A549 (cell line): ENCODE data around the gene ERP44. TPM values are rescaled to one million over a fixed set of nuclear protein-coding genes. Genes with fewer than 3 reads are reported as not detected.

ENCODE experiments used
- ATAC-seq, 2 experiments: fragments of 200-7000 bp in 1 of 2; fragments of >200 bp in 1 of 2; cut with Nextera tagmentation in 1 of 2; cut with Tn5 transposase in 1 of 2; 3 replicates each; pipeline versions ENCODE4 v1.8.0 to v1.9.1; 2018 to 2020; ENCODE audit warnings: mild to moderate bottlenecking in 1 of 2, moderate library complexity in 1 of 2
- CTCF ChIA-PET: fragments of 300-600 bp; sonication (Branson Sonifier 250); formaldehyde crosslinking; extraction: SDS; loops from one replicate; lab custom pipeline; 2021; ENCODE audit warnings: antibody characterized with exemption, inconsistent platforms; lab: Yijun Ruan, JAX
- POLR2A ChIA-PET: fragments of 350-600 bp; formaldehyde crosslinking; extraction: SDS; loops from one replicate; lab custom pipeline; 2021; ENCODE audit warnings: antibody characterized with exemption, inconsistent platforms; lab: Yijun Ruan, JAX
- DNase-seq, 2 experiments: peaks; one replicate each; pipeline versions ENCODE4 v3.0.0 to v3.0.0-alpha.2; 2011 to 2016; ENCODE audit warnings: low read depth in 1 of 2, low spot score in 1 of 2
- FAIRE-seq: peaks from 2 replicates; lab custom pipeline; 2011; peaks lifted over from hg19 to GRCh38; lab: Jason Lieb, UNC
- H3K27ac ChIP-seq, 2 experiments: fragments of >200 bp; sonication (Bioruptor Twin); formaldehyde crosslinking; 3 replicates each; pipeline ENCODE4 v1.5.1; 2016 to 2017
- H3K4me1 ChIP-seq: fragments of >200 bp; sonication (Bioruptor Twin); formaldehyde crosslinking; 3 replicates; pipeline ENCODE4 v1.6.1; 2016
- H3K4me2 ChIP-seq: fragments of >200 bp; sonication (Bioruptor Twin); formaldehyde crosslinking; 3 replicates; pipeline ENCODE4 v1.6.1; 2016
- H3K4me3 ChIP-seq: fragments of >200 bp; sonication (Bioruptor Twin); formaldehyde crosslinking; 3 replicates; pipeline ENCODE4 v1.5.1; 2016
- H3K9me3 ChIP-seq: fragments of >200 bp; sonication (Bioruptor Twin); formaldehyde crosslinking; 3 replicates; pipeline ENCODE4 v1.6.1; 2016
- CBX2 ChIP-seq: fragments of 200-600 bp; sonication (generic); IDR thresholded peaks from 2 replicates; pipeline ENCODE4 v1.6.1; 2016; ENCODE audit warnings: low read depth, mild to moderate bottlenecking, borderline replicate concordance
- CHD4 ChIP-seq: fragments of 200-600 bp; sonication (generic); IDR thresholded peaks from 2 replicates; pipeline ENCODE4 v1.6.1; 2016; ENCODE audit warnings: antibody characterized with exemption, mild to moderate bottlenecking, borderline replicate concordance
- EHMT2 ChIP-seq: fragments of 200-600 bp; sonication (generic); IDR thresholded peaks from 2 replicates; pipeline ENCODE4 v1.6.1; 2016; ENCODE audit warnings: antibody characterized with exemption, low read depth, mild to moderate bottlenecking, moderate library complexity
- FOXS1 ChIP-seq: fragments of 250-450 bp; sonication (Bioruptor Pico); IDR thresholded peaks from 2 replicates; pipeline ENCODE4 v1.5.0; 2020; ENCODE audit warnings: mild to moderate bottlenecking, moderate library complexity
- HEYL ChIP-seq: fragments of 250-450 bp; sonication (Bioruptor Pico); IDR thresholded peaks from 2 replicates; pipeline ENCODE4 v1.8.0; 2021; ENCODE audit warnings: mild to moderate bottlenecking, moderate library complexity
- MAFK ChIP-seq: fragments of 450-650 bp; IDR thresholded peaks from 2 replicates; pipeline ENCODE4 v1.6.1; 2014; ENCODE audit not compliant: partially characterized antibody
- NFE2L2 ChIP-seq: fragments of 150-350 bp; conservative IDR thresholded peaks from 2 replicates; pipeline ENCODE4 v1.6.1; 2014; ENCODE audit warnings: low read length
- RAD21 ChIP-seq, 2 experiments: fragments of >200 bp in 1 of 2; sonication (Bioruptor Twin) in 1 of 2; formaldehyde crosslinking in 1 of 2; IDR thresholded peaks in 1 of 2; conservative IDR thresholded peaks in 1 of 2; 2 replicates in 1 of 2; 3 replicates in 1 of 2; pipeline ENCODE4 v1.6.1; 2012 to 2018; ENCODE audit warnings: inconsistent platforms in 1 of 2
- RARB ChIP-seq: fragments of 250-450 bp; sonication (Bioruptor Pico); IDR thresholded peaks from 2 replicates; pipeline ENCODE4 v1.8.0; 2021; ENCODE audit warnings: mild to moderate bottlenecking, moderate library complexity
- SMC3 ChIP-seq: fragments of >200 bp; sonication (Bioruptor Twin); formaldehyde crosslinking; IDR thresholded peaks from 3 replicates; pipeline ENCODE4 v1.6.1; 2018; ENCODE audit warnings: inconsistent platforms
- WGBS: methylation state at CpG from one replicate; pipeline ENCODE4 v1.1.6; 2017; ENCODE audit errors: missing lambda C conversion rate; 5-methylcytosine and 5-hydroxymethylcytosine counted together
- polyA plus RNA-seq, 4 experiments: library from polyadenylated mRNA; depleted of rRNA in 3 of 4; stranded (reverse); fragments of >200 nt; fragmentation: RNase III in 1 of 4; extraction: RNeasy Plus Mini Kit Qiagen cat#74134 plus additional on column Dnase treatment in 1 of 4; gene quantifications; 2 replicates in 3 of 4; 3 replicates in 1 of 4; pipeline ENCODE4 v1.2.3, GENCODE V29; 2011 to 2017
- TF ChIP-seq, protein P1 (sequence below): fragments of 200-600 bp; sonication (generic); IDR thresholded peaks from 2 replicates; pipeline ENCODE4 v1.6.1; 2016; ENCODE audit warnings: antibody characterized with exemption, mild to moderate bottlenecking, moderate library complexity
- TF ChIP-seq, protein P2 (sequence below): IDR thresholded peaks from 2 replicates; pipeline ENCODE4 v1.6.1; 2012
- TF ChIP-seq, protein P3 (sequence below): fragments of >200 bp; sonication (Bioruptor Twin); formaldehyde crosslinking; IDR thresholded peaks from 3 replicates; pipeline ENCODE4 v1.5.1; 2016

Gene ERP44
- polyA plus RNA-seq, 2 of the 4 experiments (the other 2 are of a cell fraction): 12.4 to 19.4 TPM

DNA sequence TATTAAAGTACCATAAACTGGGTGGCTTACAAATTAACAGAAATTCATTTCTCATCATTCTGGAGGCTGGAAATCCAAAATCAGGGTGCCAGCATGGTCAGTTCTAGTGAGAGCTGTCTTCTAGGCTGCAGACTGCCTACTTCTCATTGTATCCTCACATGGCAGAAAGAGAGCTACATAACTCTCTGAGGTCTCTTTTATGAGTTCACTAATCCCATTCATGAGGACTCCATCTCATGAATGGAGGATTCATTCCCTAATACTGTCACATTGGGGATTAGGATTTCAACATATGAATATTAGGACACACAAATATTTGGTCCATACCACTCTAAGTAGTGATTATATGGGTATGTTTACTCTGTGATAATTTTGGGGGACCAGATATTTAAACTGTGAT, 84.0 kb downstream of the ERP44 start (continued):
- TF ChIP-seq, protein P1, sequence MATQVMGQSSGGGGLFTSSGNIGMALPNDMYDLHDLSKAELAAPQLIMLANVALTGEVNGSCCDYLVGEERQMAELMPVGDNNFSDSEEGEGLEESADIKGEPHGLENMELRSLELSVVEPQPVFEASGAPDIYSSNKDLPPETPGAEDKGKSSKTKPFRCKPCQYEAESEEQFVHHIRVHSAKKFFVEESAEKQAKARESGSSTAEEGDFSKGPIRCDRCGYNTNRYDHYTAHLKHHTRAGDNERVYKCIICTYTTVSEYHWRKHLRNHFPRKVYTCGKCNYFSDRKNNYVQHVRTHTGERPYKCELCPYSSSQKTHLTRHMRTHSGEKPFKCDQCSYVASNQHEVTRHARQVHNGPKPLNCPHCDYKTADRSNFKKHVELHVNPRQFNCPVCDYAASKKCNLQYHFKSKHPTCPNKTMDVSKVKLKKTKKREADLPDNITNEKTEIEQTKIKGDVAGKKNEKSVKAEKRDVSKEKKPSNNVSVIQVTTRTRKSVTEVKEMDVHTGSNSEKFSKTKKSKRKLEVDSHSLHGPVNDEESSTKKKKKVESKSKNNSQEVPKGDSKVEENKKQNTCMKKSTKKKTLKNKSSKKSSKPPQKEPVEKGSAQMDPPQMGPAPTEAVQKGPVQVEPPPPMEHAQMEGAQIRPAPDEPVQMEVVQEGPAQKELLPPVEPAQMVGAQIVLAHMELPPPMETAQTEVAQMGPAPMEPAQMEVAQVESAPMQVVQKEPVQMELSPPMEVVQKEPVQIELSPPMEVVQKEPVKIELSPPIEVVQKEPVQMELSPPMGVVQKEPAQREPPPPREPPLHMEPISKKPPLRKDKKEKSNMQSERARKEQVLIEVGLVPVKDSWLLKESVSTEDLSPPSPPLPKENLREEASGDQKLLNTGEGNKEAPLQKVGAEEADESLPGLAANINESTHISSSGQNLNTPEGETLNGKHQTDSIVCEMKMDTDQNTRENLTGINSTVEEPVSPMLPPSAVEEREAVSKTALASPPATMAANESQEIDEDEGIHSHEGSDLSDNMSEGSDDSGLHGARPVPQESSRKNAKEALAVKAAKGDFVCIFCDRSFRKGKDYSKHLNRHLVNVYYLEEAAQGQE: no peak
- TF ChIP-seq CHD4 (no peak), SMC3 (no peak)

DNA sequence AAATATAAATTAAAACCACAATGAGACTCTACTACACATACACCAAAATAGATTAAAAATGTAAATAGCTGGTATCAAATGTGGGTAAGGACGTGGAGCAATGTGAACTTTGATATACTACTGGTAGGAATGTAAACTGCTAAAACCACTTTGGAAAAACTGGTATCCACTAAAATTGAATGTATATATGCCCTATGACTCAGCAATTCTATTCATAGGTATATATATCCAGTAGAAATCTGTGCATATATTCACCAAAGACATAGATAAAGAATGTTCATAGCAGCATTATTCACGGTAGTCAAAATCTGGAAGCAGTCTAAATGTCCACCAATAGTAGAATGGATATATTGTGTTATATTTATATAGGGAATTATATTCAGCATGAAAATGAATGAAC, 85.2 kb downstream of the ERP44 start:
- DNase-seq: no peak
- ATAC-seq: no peak
- WGBS: 83% methylated on average over 2 of the region's 2 CpGs
- Histone ChIP-seq H3K4me1 (no peaks in the 10 kb centered on the region), H3K9me3 (peaks cover 5% of the 10 kb centered on the region; the same call in 1 of the 3 replicates), H3K4me3 (no peak overlapping the region), H3K4me2 (no peak overlapping the region), H3K27ac (no peak overlapping the region)
- no peak for FAIRE-seq
- ChIA-PET POLR2A (no interaction called here), CTCF (interaction anchor here (0.8 to 1.8 kb wide), 2 partner anchors 9 to 14 kb away, joined by 3 to 6 read pairs; no protein-coding TSS in a partner anchor)
- TF ChIP-seq NFE2L2 (peak; percentile 72), FOXS1 (CRISPR knock-in tag) (no peak), MAFK (peak; percentile 71)

DNA sequence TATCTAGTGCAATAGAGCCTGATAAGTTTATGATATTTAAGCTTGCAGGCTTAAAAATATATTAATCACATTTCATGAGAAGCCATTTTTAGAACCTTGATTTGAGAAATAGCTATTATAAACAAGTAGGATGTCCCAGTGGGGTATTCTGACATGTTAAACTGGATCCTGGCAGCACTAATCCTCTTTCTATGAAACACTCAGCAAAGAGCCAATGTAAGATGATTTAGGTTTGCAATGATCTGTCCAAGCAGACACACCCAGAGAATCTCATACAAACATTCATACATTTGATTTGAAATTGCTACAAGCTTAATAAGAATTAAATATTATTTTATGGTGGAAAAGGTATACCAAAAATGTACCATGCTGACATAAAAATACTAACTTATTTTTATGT, 86.5 kb downstream of the ERP44 start:
- no peak for FAIRE-seq
- no peak overlapping the region for H3K4me3 ChIP-seq
- no peaks in the 10 kb centered on the region for H3K4me1 ChIP-seq
- POLR2A ChIA-PET: no interaction called here
- no peak overlapping the region for H3K4me2 ChIP-seq
- H3K9me3 ChIP-seq: peaks cover 5% of the 10 kb centered on the region; the same call in 1 of the 3 replicates
- CTCF ChIA-PET: interaction anchor here (0.7 kb wide), 1 partner anchor 985 kb away, joined by 3 read pairs; no protein-coding TSS in a partner anchor
- no peak for ATAC-seq
- no peak for TF ChIP-seq EHMT2
- no peak for DNase-seq
- H3K27ac ChIP-seq: no peak overlapping the region

DNA sequence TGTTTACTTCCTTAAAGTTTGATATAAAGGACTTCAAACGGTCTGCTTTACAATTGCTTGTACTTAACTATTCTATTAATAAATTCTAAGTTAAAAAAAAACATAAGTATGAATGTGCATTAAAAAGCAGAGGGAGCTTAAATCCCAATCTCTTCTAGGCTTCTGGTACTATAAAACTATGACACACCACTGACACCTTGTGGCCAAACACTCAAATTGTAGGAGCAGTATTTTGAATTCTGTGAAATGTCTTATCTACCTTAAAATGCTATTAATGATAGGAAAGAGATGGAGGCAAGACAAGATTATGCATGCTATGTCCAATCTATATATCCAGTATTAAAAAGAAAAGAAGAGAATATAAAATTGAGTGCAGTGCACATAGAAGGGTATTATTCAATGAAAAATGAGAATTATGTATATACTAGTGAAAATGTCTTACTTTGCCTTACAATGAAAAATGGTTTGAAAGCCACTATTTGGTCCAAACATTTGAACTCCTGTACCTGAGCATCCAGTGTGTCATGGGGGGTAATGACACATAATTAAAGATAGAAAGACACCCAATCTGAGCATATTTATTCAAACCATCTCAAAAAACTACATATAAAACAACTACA, 87.6 kb downstream of the ERP44 start:
- CTCF ChIA-PET: interaction anchor here (0.6 to 1.1 kb wide), 4 partner anchors 9 to 395 kb away, joined by 3 to 4 read pairs (median 3); no protein-coding TSS in a partner anchor
- Histone ChIP-seq H3K4me3 (no peak overlapping the region), H3K27ac (no peak overlapping the region), H3K9me3 (peaks cover 5% of the 10 kb centered on the region; the same call in 1 of the 3 replicates), H3K4me1 (no peaks in the 10 kb centered on the region), H3K4me2 (no peak overlapping the region)
- 25% methylated on average over 1 of the region's 1 CpG for WGBS
- DNase-seq: peak; percentile 24 to 72
- POLR2A ChIA-PET: no interaction called here
- no peak for FAIRE-seq
- TF ChIP-seq, protein P2, sequence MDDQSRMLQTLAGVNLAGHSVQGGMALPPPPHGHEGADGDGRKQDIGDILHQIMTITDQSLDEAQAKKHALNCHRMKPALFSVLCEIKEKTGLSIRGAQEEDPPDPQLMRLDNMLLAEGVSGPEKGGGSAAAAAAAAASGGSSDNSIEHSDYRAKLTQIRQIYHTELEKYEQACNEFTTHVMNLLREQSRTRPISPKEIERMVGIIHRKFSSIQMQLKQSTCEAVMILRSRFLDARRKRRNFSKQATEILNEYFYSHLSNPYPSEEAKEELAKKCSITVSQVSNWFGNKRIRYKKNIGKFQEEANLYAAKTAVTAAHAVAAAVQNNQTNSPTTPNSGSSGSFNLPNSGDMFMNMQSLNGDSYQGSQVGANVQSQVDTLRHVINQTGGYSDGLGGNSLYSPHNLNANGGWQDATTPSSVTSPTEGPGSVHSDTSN: no peak
- TF ChIP-seq HEYL (CRISPR knock-in tag) (no peak), RARB (no peak), CBX2 (no peak), RAD21 (conservative IDR thresholded peaks at IDR 0.05 in 1 of 2, IDR thresholded peaks at IDR 0.05 in 1 of 2) (peak; percentile 65 to 69), SMC3 (peak; percentile 41; the same call in 1 of the 3 replicates)
- TF ChIP-seq, protein P3, sequence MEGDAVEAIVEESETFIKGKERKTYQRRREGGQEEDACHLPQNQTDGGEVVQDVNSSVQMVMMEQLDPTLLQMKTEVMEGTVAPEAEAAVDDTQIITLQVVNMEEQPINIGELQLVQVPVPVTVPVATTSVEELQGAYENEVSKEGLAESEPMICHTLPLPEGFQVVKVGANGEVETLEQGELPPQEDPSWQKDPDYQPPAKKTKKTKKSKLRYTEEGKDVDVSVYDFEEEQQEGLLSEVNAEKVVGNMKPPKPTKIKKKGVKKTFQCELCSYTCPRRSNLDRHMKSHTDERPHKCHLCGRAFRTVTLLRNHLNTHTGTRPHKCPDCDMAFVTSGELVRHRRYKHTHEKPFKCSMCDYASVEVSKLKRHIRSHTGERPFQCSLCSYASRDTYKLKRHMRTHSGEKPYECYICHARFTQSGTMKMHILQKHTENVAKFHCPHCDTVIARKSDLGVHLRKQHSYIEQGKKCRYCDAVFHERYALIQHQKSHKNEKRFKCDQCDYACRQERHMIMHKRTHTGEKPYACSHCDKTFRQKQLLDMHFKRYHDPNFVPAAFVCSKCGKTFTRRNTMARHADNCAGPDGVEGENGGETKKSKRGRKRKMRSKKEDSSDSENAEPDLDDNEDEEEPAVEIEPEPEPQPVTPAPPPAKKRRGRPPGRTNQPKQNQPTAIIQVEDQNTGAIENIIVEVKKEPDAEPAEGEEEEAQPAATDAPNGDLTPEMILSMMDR: peak; percentile 63
- TF ChIP-seq, all 56 proteins: peak for 3
- peak; percentile 43 to 68; a peak in 2 of 6 replicates for ATAC-seq
